Caco-2 (cell line): ENCODE results near the gene PCDHGB5. TPM values are rescaled to one million over a fixed set of nuclear protein-coding genes. Genes with fewer than 3 reads are reported as not detected.

Source experiments
- BruUV-seq: library from RNA; stranded (reverse); fragments of 400-500 nt; replicated peaks from 2 replicates; lab custom pipeline; 2021; lab: Mats Ljungman, UMichigan
- CTCF ChIA-PET: fragments of 300-600 bp; sonication (Branson Sonifier 250); formaldehyde crosslinking; loops from one replicate; lab custom pipeline; 2022; ENCODE audit warnings: antibody characterized with exemption; lab: Charles Lee
- POLR2A ChIA-PET: fragments of 300-600 bp; sonication (Branson Sonifier 250); formaldehyde crosslinking; loops from one replicate; lab custom pipeline; 2022; ENCODE audit warnings: antibody characterized with exemption; lab: Charles Lee
- DNase-seq, 2 experiments: peaks; one replicate each; pipeline versions ENCODE4 v3.0.0 to v3.0.0-alpha.2; 2020 to 2022
- H3K27me3 ChIP-seq: replicated peaks from 2 replicates; pipeline ENCODE4 v1.6.0; 2011; ENCODE audit warnings: low read length; ENCODE audit not compliant: control insufficient read depth, insufficient read depth
- H3K36me3 ChIP-seq: 2 replicates; pipeline ENCODE4 v1.5.1; 2011; ENCODE audit warnings: low read length; ENCODE audit not compliant: control insufficient read depth, insufficient read depth
- H3K4me1 ChIP-seq: fragments of 250-450 bp; sonication (Bioruptor Pico); 2 replicates; pipeline ENCODE4 v1.5.1; 2020; ENCODE audit warnings: mild to moderate bottlenecking
- H3K4me3 ChIP-seq: 2 replicates; pipeline ENCODE4 v1.5.1; 2011; ENCODE audit warnings: low read depth, mild to moderate bottlenecking, control low read depth, low read length
- H3K9me3 ChIP-seq: fragments of 250-450 bp; sonication (Bioruptor Pico); 2 replicates; pipeline ENCODE4 v1.5.1; 2020; ENCODE audit warnings: mild to moderate bottlenecking, moderate library complexity
- H3K27ac Mint-ChIP-seq: one replicate; pipeline ENCODE4 v1.8.0; 2022; ENCODE audit warnings: mixed read lengths; ENCODE audit not compliant: unreplicated experiment
- H3K27me3 Mint-ChIP-seq: one replicate; pipeline ENCODE4 v1.8.0; 2022; ENCODE audit warnings: mixed read lengths; ENCODE audit not compliant: insufficient read depth, unreplicated experiment
- H3K36me3 Mint-ChIP-seq: one replicate; pipeline ENCODE4 v1.8.0; 2022; ENCODE audit warnings: mild to moderate bottlenecking, mixed read lengths; ENCODE audit not compliant: insufficient read depth, unreplicated experiment
- H3K4me1 Mint-ChIP-seq: one replicate; pipeline ENCODE4 v1.8.0; 2022; ENCODE audit warnings: low read depth, mixed read lengths; ENCODE audit not compliant: unreplicated experiment
- H3K4me3 Mint-ChIP-seq: one replicate; pipeline ENCODE4 v1.8.0; 2022; ENCODE audit warnings: mild to moderate bottlenecking, moderate library complexity, mixed read lengths; ENCODE audit not compliant: unreplicated experiment
- H3K9me3 Mint-ChIP-seq: one replicate; pipeline ENCODE4 v1.8.0; 2022; ENCODE audit warnings: mixed read lengths; ENCODE audit not compliant: unreplicated experiment
- CTCF ChIP-seq, 2 experiments: fragments of 200-600 bp in 1 of 2; IDR thresholded peaks; 1 replicate in 1 of 2; 2 replicates in 1 of 2; pipeline versions ENCODE4 v1.5.1 to v1.8.0; 2011 to 2022; ENCODE audit warnings: antibody characterized with exemption in 1 of 2, control low read depth in 1 of 2, inconsistent platforms in 1 of 2, low read depth in 1 of 2, low read length in 1 of 2, mild to moderate bottlenecking in 1 of 2, moderate library complexity in 1 of 2; ENCODE audit not compliant: insufficient read depth in 1 of 2, severe bottlenecking in 1 of 2, unreplicated experiment in 1 of 2
- intact Hi-C: fragments of 100-400 bp; cut with micrococcal nuclease; formaldehyde crosslinking; loops from one replicate; pipeline ENCODE4 v1.10.0; 2022; ENCODE audit not compliant: unreplicated experiment
- total RNA-seq: library from RNA; stranded (reverse); gene quantifications from 2 replicates; pipeline ENCODE4 v1.2.3, GENCODE V29; 2022

The PCDHGB5 gene
- total RNA-seq, 1 experiment from 2014 or later: 13.2 TPM

- Mint-ChIP-seq H3K27ac (no peak overlapping the region), H3K9me3 (peaks cover 24% of the 10 kb centered on the region), H3K4me3 (no peak overlapping the region), H3K27me3 (no peaks in the 10 kb centered on the region), H3K4me1 (no peaks in the 10 kb centered on the region), H3K36me3 (no peaks in the 10 kb centered on the region)
- no peak for DNase-seq
- no peaks in the 10 kb centered on the region for H3K27me3 ChIP-seq
- POLR2A ChIA-PET: no interaction called here
- no peaks in the 10 kb centered on the region for H3K4me1 ChIP-seq
- intact Hi-C loops: no loop called here
- no peak for TF ChIP-seq CTCF (IDR thresholded peaks at IDR 0.05; ENCODE audit: insufficient read depth in 1 of 2, low read depth in 1 of 2, low read length in 1 of 2, severe bottlenecking in 1 of 2, unreplicated experiment in 1 of 2)
- no peaks in the 10 kb centered on the region for H3K36me3 ChIP-seq
- CTCF ChIA-PET: no interaction called here
- H3K9me3 ChIP-seq: peaks cover 3% of the 10 kb centered on the region; the same call in 1 of the 2 replicates
- BruUV-seq: no TSS peak
- no peak overlapping the region for H3K4me3 ChIP-seq
Observed at GRCh38 chr5:141440341-141440740, 42.6 kb downstream of the PCDHGB5 start.

- Histone ChIP-seq H3K36me3 (no peaks in the 10 kb centered on the region), H3K9me3 (peaks cover 3% of the 10 kb centered on the region; the same call in 1 of the 2 replicates), H3K27me3 (no peaks in the 10 kb centered on the region), H3K4me3 (no peak overlapping the region), H3K4me1 (no peaks in the 10 kb centered on the region)
- DNase-seq: no peak
- ChIA-PET CTCF (interaction anchor here (0.7 to 1.2 kb wide), 2 partner anchors 8 to 66 kb away, joined by 3 read pairs; no protein-coding TSS in a partner anchor), POLR2A (no interaction called here)
- no peaks in the 10 kb centered on the region for H3K4me1 Mint-ChIP-seq
- no TSS peak for BruUV-seq
- H3K4me3 Mint-ChIP-seq: no peak overlapping the region
- H3K27ac Mint-ChIP-seq: no peak overlapping the region
- TF ChIP-seq CTCF (IDR thresholded peaks at IDR 0.05; ENCODE audit: insufficient read depth in 1 of 2, low read depth in 1 of 2, low read length in 1 of 2, severe bottlenecking in 1 of 2, unreplicated experiment in 1 of 2): no peak
- intact Hi-C loops: no loop called here
- H3K27me3 Mint-ChIP-seq: no peaks in the 10 kb centered on the region
- no peaks in the 10 kb centered on the region for H3K36me3 Mint-ChIP-seq
- H3K9me3 Mint-ChIP-seq: peaks cover 37% of the 10 kb centered on the region
Observed at GRCh38 chr5:141441571-141442170, 43.9 kb downstream of the PCDHGB5 start.

Other genes with a start within 250 kb of the PCDHGB5 start
- not detected in 2 replicates for gene PCDHB6, start 247.9 kb upstream of the PCDHGB5 start, total RNA-seq
- gene PCDHB7, start 225.3 kb upstream of the PCDHGB5 start, total RNA-seq: not detected in 2 replicates
- gene PCDHB8, start 220.2 kb upstream of the PCDHGB5 start, total RNA-seq: not detected in 2 replicates
- 0.07 TPM in 1 of 2 replicates, not detected in the other for gene PCDHB16, start 215.6 kb upstream of the PCDHGB5 start, total RNA-seq
- gene PCDHB9, start 210.8 kb upstream of the PCDHGB5 start, total RNA-seq: not detected in 2 replicates
- gene PCDHB10, start 205.6 kb upstream of the PCDHGB5 start, total RNA-seq: 0.09 TPM in 1 of 2 replicates, not detected in the other
- 0.12 TPM in 1 of 2 replicates, not detected in the other for gene PCDHB11, start 198.3 kb upstream of the PCDHGB5 start, total RNA-seq
- 0.12 TPM in 1 of 2 replicates, not detected in the other for gene PCDHB12, start 189.2 kb upstream of the PCDHGB5 start, total RNA-seq
- gene PCDHB13, start 184.0 kb upstream of the PCDHGB5 start, total RNA-seq: 0.12 TPM in 1 of 2 replicates, not detected in the other
- 0.41 and 0.44 TPM in 2 replicates for gene PCDHB14, start 174.6 kb upstream of the PCDHGB5 start, total RNA-seq
- 0.21 TPM in 1 of 2 replicates, not detected in the other for gene PCDHB15, start 152.6 kb upstream of the PCDHGB5 start, total RNA-seq
- gene SLC25A2, start 93.9 kb upstream of the PCDHGB5 start, total RNA-seq: 0.64 and 0.67 TPM in 2 replicates
- gene TAF7, start 77.2 kb upstream of the PCDHGB5 start, total RNA-seq: 77.2 and 78.7 TPM in 2 replicates
- gene PCDHGA1, start 67.4 kb upstream of the PCDHGB5 start, total RNA-seq: 0.64 and 1.1 TPM in 2 replicates
- gene PCDHGA2, start 59.2 kb upstream of the PCDHGB5 start, total RNA-seq: 0.20 and 0.23 TPM in 2 replicates
- gene PCDHGA3, start 54.1 kb upstream of the PCDHGB5 start, total RNA-seq: 0.11 TPM in 1 of 2 replicates, not detected in the other
- gene PCDHGB1, start 47.8 kb upstream of the PCDHGB5 start, total RNA-seq: 0.60 and 0.66 TPM in 2 replicates
- gene PCDHGA4, start 42.9 kb upstream of the PCDHGB5 start, total RNA-seq: 0.49 and 0.54 TPM in 2 replicates
- 1.00 and 1.3 TPM in 2 replicates for gene PCDHGB2, start 38.0 kb upstream of the PCDHGB5 start, total RNA-seq
- 0.57 and 0.72 TPM in 2 replicates for gene PCDHGA5, start 33.8 kb upstream of the PCDHGB5 start, total RNA-seq
- gene PCDHGB3, start 27.7 kb upstream of the PCDHGB5 start, total RNA-seq: 0.54 and 0.60 TPM in 2 replicates
- 0.49 and 0.79 TPM in 2 replicates for gene PCDHGA6, start 24.1 kb upstream of the PCDHGB5 start, total RNA-seq
- 0.09 and 0.43 TPM in 2 replicates for gene PCDHGA7, start 15.2 kb upstream of the PCDHGB5 start, total RNA-seq
- 0.12 and 0.14 TPM in 2 replicates for gene PCDHGB4, start 10.2 kb upstream of the PCDHGB5 start, total RNA-seq
- gene PCDHGA8, start 5.3 kb upstream of the PCDHGB5 start, total RNA-seq: 0.14 and 0.18 TPM in 2 replicates
- gene PCDHGA9, start 4.8 kb downstream of the PCDHGB5 start, total RNA-seq: 2.8 and 4.4 TPM in 2 replicates
- gene PCDHGB6, start 10.1 kb downstream of the PCDHGB5 start, total RNA-seq: 2.5 and 2.8 TPM in 2 replicates
- gene PCDHGA10, start 15.0 kb downstream of the PCDHGB5 start, total RNA-seq: 2.9 and 3.6 TPM in 2 replicates
- gene PCDHGB7, start 19.7 kb downstream of the PCDHGB5 start, total RNA-seq: 2.3 and 2.4 TPM in 2 replicates
- gene PCDHGA11, start 23.1 kb downstream of the PCDHGB5 start, total RNA-seq: 1.2 and 1.9 TPM in 2 replicates
- 0.52 and 1.0 TPM in 2 replicates for gene PCDHGA12, start 32.6 kb downstream of the PCDHGB5 start, total RNA-seq
- 1.3 and 2.9 TPM in 2 replicates for gene PCDHGC3, start 78.0 kb downstream of the PCDHGB5 start, total RNA-seq
- 0.28 and 0.39 TPM in 2 replicates for gene PCDHGC4, start 87.1 kb downstream of the PCDHGB5 start, total RNA-seq
- gene PCDHGC5, start 91.1 kb downstream of the PCDHGB5 start, total RNA-seq: 0.21 and 0.25 TPM in 2 replicates
- gene DIAPH1, start 221.1 kb downstream of the PCDHGB5 start, total RNA-seq: 161 and 167 TPM in 2 replicates
- gene HDAC3, start 238.9 kb downstream of the PCDHGB5 start, total RNA-seq: 73.0 and 74.5 TPM in 2 replicates
- 8.7 and 13.6 TPM in 2 replicates for gene RELL2, start 239.1 kb downstream of the PCDHGB5 start, total RNA-seq